Effector memory CD4-positive, alpha-beta T cell (primary cell): Measurements from ENCODE around the gene PPM1N.

Experiments
- DNase-seq, 3 donors: peaks; one replicate each; pipeline ENCODE4 v3.0.0-alpha.2; 2020
- H3K27ac ChIP-seq: 2 replicates; pipeline ENCODE4 v1.7.0; 2013; ENCODE audit warnings: mild to moderate bottlenecking, low read length, moderate library complexity; ENCODE audit not compliant: insufficient read depth, poor library complexity, severe bottlenecking
- H3K27me3 ChIP-seq: replicated peaks from 2 replicates; pipeline ENCODE4 v1.7.0; 2013; ENCODE audit warnings: mild to moderate bottlenecking, low read length; ENCODE audit not compliant: insufficient read depth, control insufficient read depth, poor library complexity, severe bottlenecking
- H3K36me3 ChIP-seq: 2 replicates; pipeline ENCODE4 v1.7.0; 2013; ENCODE audit warnings: mild to moderate bottlenecking, low read length, moderate library complexity; ENCODE audit not compliant: control insufficient read depth, insufficient read depth
- H3K4me1 ChIP-seq: 2 replicates; pipeline ENCODE4 v1.7.0; 2013; ENCODE audit warnings: low read length, mild to moderate bottlenecking; ENCODE audit not compliant: control insufficient read depth, insufficient read depth, poor library complexity, severe bottlenecking
- H3K4me3 ChIP-seq: 2 replicates; pipeline ENCODE4 v1.7.0; 2013; ENCODE audit warnings: low read length, low read depth, mild to moderate bottlenecking; ENCODE audit not compliant: insufficient read depth, poor library complexity, severe bottlenecking
- H3K9me3 ChIP-seq: 2 replicates; pipeline ENCODE4 v1.7.0; 2013; ENCODE audit warnings: mild to moderate bottlenecking, low read length, moderate library complexity; ENCODE audit not compliant: control insufficient read depth

PPM1N gene

GRCh38 chr19:45462174-45462573 is 36.1 kb upstream of the PPM1N start:
- Histone ChIP-seq H3K4me1 (peaks cover 3% of the 10 kb centered on the region), H3K36me3 (no peaks in the 10 kb centered on the region), H3K4me3 (no peak overlapping the region), H3K9me3 (no peaks in the 10 kb centered on the region), H3K27ac (no peak overlapping the region), H3K27me3 (no peaks in the 10 kb centered on the region)
- DNase-seq, result no peak

DNA sequence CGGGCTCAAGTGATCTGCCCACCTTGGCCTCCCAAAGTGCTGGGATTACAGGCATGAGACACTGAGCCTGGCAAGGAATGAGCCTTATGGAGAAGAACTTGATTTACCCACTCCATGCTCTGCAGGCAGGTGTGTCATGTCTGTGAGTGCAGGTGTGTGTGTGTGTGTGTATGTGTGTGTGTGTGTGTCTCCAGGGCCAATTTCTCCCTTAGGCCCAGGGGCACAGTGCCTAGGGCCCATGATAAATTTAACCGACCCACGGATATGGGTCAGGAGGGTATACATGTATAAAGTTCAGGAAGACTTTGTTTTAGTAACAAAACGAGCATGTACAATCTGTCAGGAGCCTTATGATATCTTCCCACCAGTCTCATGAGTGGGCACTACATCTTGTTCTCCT is 35.0 kb upstream of the PPM1N start:
- no peak overlapping the region for H3K27ac ChIP-seq
- no peak overlapping the region for H3K4me3 ChIP-seq

DNA sequence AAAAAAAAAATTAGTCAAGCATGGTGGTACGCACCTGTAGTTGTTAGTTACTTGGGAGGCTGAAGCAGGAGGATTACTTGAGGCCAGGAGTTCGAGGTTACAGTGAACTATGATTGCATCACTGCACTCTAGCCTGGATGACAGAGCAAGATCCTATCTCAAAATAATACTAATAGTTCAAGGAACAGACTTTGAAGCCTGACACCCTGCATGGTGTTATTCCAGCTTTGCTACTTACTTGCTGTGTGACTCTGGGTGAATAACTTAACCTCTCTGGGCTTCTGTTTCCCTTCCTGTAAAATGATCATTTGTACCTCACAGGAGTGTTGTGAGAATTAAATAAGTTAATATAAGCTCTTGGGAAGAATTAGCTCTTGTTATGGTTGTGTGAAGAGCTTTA is 34.0 kb upstream of the PPM1N start:
- DNase-seq, result no peak
- no peaks in the 10 kb centered on the region for H3K27me3 ChIP-seq
- H3K27ac ChIP-seq, result no peak overlapping the region

More for the DNA sequence above, 35.0 kb upstream of the PPM1N start:
- peaks cover 5% of the 10 kb centered on the region for H3K4me1 ChIP-seq
- no peak for DNase-seq
- H3K9me3 ChIP-seq, result no peaks in the 10 kb centered on the region
- H3K36me3 ChIP-seq, result no peaks in the 10 kb centered on the region
- H3K27me3 ChIP-seq, result no peaks in the 10 kb centered on the region

DNA sequence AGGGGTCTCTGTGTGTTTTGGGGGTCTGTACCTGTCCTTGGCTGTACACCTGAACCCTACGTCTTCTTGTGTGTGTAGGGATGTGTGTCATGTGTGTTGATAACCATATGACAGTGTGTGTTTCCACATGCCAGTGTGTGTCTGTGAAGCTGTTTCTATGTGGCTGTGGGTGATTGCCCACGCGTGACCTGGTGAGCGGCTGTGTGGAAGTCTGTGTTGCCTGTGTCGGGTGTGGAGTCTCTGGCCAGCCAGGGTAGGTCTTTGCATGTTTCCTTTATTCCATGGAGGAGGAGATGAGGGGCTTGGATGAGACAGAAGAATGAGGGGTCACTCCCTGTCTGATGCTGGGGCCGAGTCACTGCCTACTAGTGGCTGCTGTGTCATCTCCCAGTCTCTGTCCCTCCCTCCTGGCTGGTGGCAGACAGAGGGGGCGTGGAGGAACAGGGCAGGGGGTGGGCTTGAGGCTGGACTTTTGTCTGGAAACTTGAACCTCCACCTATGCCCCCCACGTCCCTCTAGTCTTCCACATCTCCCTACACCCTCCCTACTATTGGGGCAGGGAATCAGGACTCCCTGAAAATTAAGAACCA is 33.3 kb upstream of the PPM1N start:
- Histone ChIP-seq H3K4me3 (no peak overlapping the region), H3K27ac (no peak overlapping the region), H3K9me3 (no peaks in the 10 kb centered on the region), H3K36me3 (no peaks in the 10 kb centered on the region), H3K4me1 (peaks cover 12% of the 10 kb centered on the region), H3K27me3 (no peaks in the 10 kb centered on the region)
- no peak for DNase-seq

More for the DNA sequence above, 34.0 kb upstream of the PPM1N start:
- H3K4me1 ChIP-seq, result peaks cover 5% of the 10 kb centered on the region
- no peaks in the 10 kb centered on the region for H3K36me3 ChIP-seq
- H3K9me3 ChIP-seq, result no peaks in the 10 kb centered on the region
- no peak overlapping the region for H3K4me3 ChIP-seq

DNA sequence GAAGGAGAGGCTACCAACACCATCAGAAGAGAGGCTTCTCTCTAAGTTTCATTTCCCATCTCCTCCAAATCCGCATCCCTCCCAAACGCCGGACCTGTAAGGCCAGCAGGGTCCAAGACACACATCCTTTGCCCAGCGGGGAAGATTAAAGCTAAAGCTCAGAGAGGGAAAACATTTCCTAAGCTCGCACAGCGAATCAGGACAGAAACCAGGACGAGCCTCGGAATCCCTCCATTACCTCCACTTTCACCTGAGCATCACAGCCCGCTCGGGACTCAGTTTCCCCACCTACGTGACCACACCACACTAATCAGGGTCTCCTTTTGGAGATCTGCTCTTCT is 31.2 kb upstream of the PPM1N start:
- H3K27ac ChIP-seq, result peak overlapping the region; percentile 99
- no peak for DNase-seq
- no peaks in the 10 kb centered on the region for H3K27me3 ChIP-seq
- peaks cover 8% of the 10 kb centered on the region for H3K36me3 ChIP-seq
- peaks cover 14% of the 10 kb centered on the region for H3K4me1 ChIP-seq
- H3K9me3 ChIP-seq, result no peaks in the 10 kb centered on the region
- H3K4me3 ChIP-seq, result peak overlapping the region; percentile 91

- Histone ChIP-seq H3K36me3 (peaks cover 8% of the 10 kb centered on the region), H3K4me3 (peak within 1 kb of the TSS; percentile 91), H3K27me3 (no peaks in the 10 kb centered on the region), H3K27ac (peak within 1 kb of the TSS; percentile 99), H3K9me3 (no peaks in the 10 kb centered on the region), H3K4me1 (peaks cover 14% of the 10 kb centered on the region)
- DNase-seq, result peak; percentile 91 to 96 (median 95)
Observed at GRCh38 chr19:45467456-45468158, 30.6 kb upstream of the PPM1N start, which contains the start of gene FOSB. Gene FOSB (plus strand): TSS chr19:45467996. CDS start chr19:45468587, 591 bp downstream.

DNA sequence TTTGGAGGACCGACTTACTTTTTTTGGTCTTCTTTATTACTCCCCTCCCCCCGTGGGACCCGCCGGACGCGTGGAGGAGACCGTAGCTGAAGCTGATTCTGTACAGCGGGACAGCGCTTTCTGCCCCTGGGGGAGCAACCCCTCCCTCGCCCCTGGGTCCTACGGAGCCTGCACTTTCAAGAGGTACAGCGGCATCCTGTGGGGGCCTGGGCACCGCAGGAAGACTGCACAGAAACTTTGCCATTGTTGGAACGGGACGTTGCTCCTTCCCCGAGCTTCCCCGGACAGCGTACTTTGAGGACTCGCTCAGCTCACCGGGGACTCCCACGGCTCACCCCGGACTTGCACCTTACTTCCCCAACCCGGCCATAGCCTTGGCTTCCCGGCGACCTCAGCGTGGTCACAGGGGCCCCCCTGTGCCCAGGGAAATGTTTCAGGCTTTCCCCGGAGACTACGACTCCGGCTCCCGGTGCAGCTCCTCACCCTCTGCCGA is 30.0 kb upstream of the PPM1N start:
- peaks cover 14% of the 10 kb centered on the region for H3K4me1 ChIP-seq
- peak in 1 of 3 donors; percentile 52 for DNase-seq
- peak overlapping the region; percentile 91 for H3K4me3 ChIP-seq
- H3K9me3 ChIP-seq, result no peaks in the 10 kb centered on the region
- H3K27me3 ChIP-seq, result no peaks in the 10 kb centered on the region
- H3K36me3 ChIP-seq, result peaks cover 8% of the 10 kb centered on the region
- H3K27ac ChIP-seq, result peak overlapping the region; percentile 99

DNA sequence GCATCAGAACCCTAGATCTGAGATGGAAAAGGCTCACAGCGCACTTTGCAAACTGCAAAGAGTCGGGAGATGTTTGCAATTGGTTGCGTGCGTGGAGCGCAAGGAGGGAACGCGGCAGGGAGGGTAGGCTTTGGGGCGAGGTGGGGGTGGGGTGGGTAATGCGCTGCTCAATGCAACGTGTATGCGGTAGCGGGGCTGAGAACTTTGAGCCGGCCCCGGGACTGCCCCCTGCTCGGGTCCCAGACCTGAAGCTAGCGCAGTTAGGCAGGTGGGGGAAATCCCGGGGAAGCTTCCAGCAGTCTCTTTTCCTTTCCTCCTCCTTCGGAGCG is 29.5 kb upstream of the PPM1N start:
- Histone ChIP-seq H3K36me3 (peaks cover 8% of the 10 kb centered on the region), H3K4me1 (peaks cover 14% of the 10 kb centered on the region), H3K27me3 (no peaks in the 10 kb centered on the region), H3K9me3 (no peaks in the 10 kb centered on the region), H3K27ac (peak overlapping the region; percentile 99), H3K4me3 (peak overlapping the region; percentile 91)
- peak in 1 of 3 donors; percentile 48 for DNase-seq

- Histone ChIP-seq H3K4me1 (peaks cover 14% of the 10 kb centered on the region), H3K27ac (peak overlapping the region; percentile 99), H3K36me3 (peaks cover 8% of the 10 kb centered on the region), H3K9me3 (no peaks in the 10 kb centered on the region), H3K27me3 (no peaks in the 10 kb centered on the region), H3K4me3 (peak overlapping the region; percentile 91)
- peak; percentile 62 to 78 (median 77) for DNase-seq
Observed at GRCh38 chr19:45469132-45469944, 28.9 kb upstream of the PPM1N start.
